HUES64 (cell line): ENCODE results near the gene FOXP4.
A peak's percentile ranks its signal among the peaks of the same experiment; 100 is the strongest.

Source experiments
- H3K27ac ChIP-seq: 2 replicates; pipeline ENCODE4 v1.7.0; 2013; ENCODE audit warnings: low read depth, low read length, inconsistent platforms
- H3K27me3 ChIP-seq: 2 replicates; pipeline ENCODE4 v1.6.1; 2013; ENCODE audit warnings: mild to moderate bottlenecking, low read length; ENCODE audit not compliant: insufficient read depth
- H3K36me3 ChIP-seq: 2 replicates; pipeline ENCODE4 v1.6.1; 2013; ENCODE audit warnings: mild to moderate bottlenecking, low read length; ENCODE audit not compliant: insufficient read depth
- H3K4me1 ChIP-seq: 2 replicates; pipeline ENCODE4 v1.6.1; 2013; ENCODE audit warnings: mild to moderate bottlenecking, low read length, moderate library complexity; ENCODE audit not compliant: insufficient read depth
- H3K4me3 ChIP-seq: 2 replicates; pipeline ENCODE4 v1.5.1; 2013; ENCODE audit warnings: mild to moderate bottlenecking, low read length, moderate library complexity
- H3K9ac ChIP-seq: 2 replicates; pipeline ENCODE4 v1.6.1; 2013; ENCODE audit warnings: mild to moderate bottlenecking, low read depth, low read length
- H3K9me3 ChIP-seq: 2 replicates; pipeline ENCODE4 v1.6.1; 2013; ENCODE audit warnings: low read depth, low read length; ENCODE audit not compliant: insufficient read depth
- WGBS: fragments of 150-250, 120-280 bp; methylation state at CpG from one replicate; pipeline ENCODE4 v1.1.7; 2013; ENCODE audit warnings: missing lambda C conversion rate; 5-methylcytosine and 5-hydroxymethylcytosine counted together

FOXP4 gene

GRCh38 chr6:41568202-41568584 lies 22.0 kb downstream of the FOXP4 start:
- Histone ChIP-seq H3K4me1 (peaks cover 55% of the 10 kb centered on the region), H3K9me3 (no peaks in the 10 kb centered on the region), H3K4me3 (no peak overlapping the region), H3K36me3 (peaks cover 7% of the 10 kb centered on the region; the same call in 1 of the 2 replicates), H3K27me3 (no peaks in the 10 kb centered on the region), H3K9ac (no peak overlapping the region), H3K27ac (no peak overlapping the region)
- WGBS, result 94% methylated on average over 6 of the region's 6 CpGs

GRCh38 chr6:41568585-41569384 lies 22.6 kb downstream of the FOXP4 start:
- Histone ChIP-seq H3K4me3 (no peak overlapping the region), H3K9ac (no peak overlapping the region), H3K27me3 (no peaks in the 10 kb centered on the region), H3K9me3 (no peaks in the 10 kb centered on the region), H3K27ac (peak overlapping the region; percentile 27; the same call in 1 of the 2 replicates), H3K36me3 (peaks cover 7% of the 10 kb centered on the region; the same call in 1 of the 2 replicates), H3K4me1 (peaks cover 54% of the 10 kb centered on the region)
- 76% methylated on average over 13 of the region's 13 CpGs for WGBS

DNA sequence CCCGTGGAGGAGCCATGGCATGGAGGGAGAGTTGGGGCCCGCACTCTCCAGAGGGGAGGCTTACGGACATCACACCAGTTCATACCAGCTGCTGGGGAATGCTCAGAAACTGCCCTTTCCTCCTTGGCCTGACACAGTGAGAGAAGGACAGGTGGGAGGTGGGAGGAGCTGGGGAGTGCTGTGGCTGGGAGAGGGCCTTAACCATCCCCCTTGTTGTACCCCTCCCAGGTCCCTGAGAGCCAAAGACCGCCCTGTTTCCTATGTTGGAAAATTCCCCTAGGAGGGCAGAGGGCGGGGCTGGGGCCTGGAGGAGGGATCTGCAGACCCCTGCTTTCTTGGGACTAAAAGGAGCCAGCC lies 24.1 kb downstream of the FOXP4 start:
- H3K9me3 ChIP-seq, result no peaks in the 10 kb centered on the region
- H3K9ac ChIP-seq, result 0 out of 2 replicates have a peak overlapping the region, but pooled peaks have one; percentile 28
- peak overlapping the region; percentile 88 for H3K27ac ChIP-seq
- 17% methylated on average over 5 of the region's 5 CpGs for WGBS
- H3K36me3 ChIP-seq, result peaks cover 7% of the 10 kb centered on the region; the same call in 1 of the 2 replicates
- H3K4me3 ChIP-seq, result no peak overlapping the region
- no peaks in the 10 kb centered on the region for H3K27me3 ChIP-seq
- H3K4me1 ChIP-seq, result peaks cover 54% of the 10 kb centered on the region

GRCh38 chr6:41571021-41571780 lies 25.0 kb downstream of the FOXP4 start:
- H3K4me1 ChIP-seq, result peaks cover 59% of the 10 kb centered on the region
- peaks cover 6% of the 10 kb centered on the region; the same call in 1 of the 2 replicates for H3K36me3 ChIP-seq
- H3K27ac ChIP-seq, result peak overlapping the region; percentile 88
- H3K27me3 ChIP-seq, result no peaks in the 10 kb centered on the region
- no peaks in the 10 kb centered on the region for H3K9me3 ChIP-seq
- H3K9ac ChIP-seq, result no peak overlapping the region
- no peak overlapping the region for H3K4me3 ChIP-seq
- WGBS, result 70% methylated on average over 15 of the region's 15 CpGs

GRCh38 chr6:41572613-41573012 lies 26.4 kb downstream of the FOXP4 start:
- H3K9me3 ChIP-seq, result no peaks in the 10 kb centered on the region
- H3K36me3 ChIP-seq, result no peaks in the 10 kb centered on the region; the same call in 1 of the 2 replicates
- WGBS, result 90% methylated on average over 2 of the region's 2 CpGs
- no peak overlapping the region for H3K27ac ChIP-seq
- H3K9ac ChIP-seq, result no peak overlapping the region
- H3K4me3 ChIP-seq, result no peak overlapping the region
- peaks cover 74% of the 10 kb centered on the region for H3K4me1 ChIP-seq
- H3K27me3 ChIP-seq, result no peaks in the 10 kb centered on the region

GRCh38 chr6:41573276-41573675 lies 27.1 kb downstream of the FOXP4 start:
- Histone ChIP-seq H3K27me3 (no peaks in the 10 kb centered on the region), H3K36me3 (no peaks in the 10 kb centered on the region), H3K9me3 (no peaks in the 10 kb centered on the region), H3K4me3 (no peak overlapping the region), H3K9ac (no peak overlapping the region), H3K4me1 (peaks cover 80% of the 10 kb centered on the region), H3K27ac (no peak overlapping the region)
- 67% methylated on average over 7 of the region's 7 CpGs for WGBS

DNA sequence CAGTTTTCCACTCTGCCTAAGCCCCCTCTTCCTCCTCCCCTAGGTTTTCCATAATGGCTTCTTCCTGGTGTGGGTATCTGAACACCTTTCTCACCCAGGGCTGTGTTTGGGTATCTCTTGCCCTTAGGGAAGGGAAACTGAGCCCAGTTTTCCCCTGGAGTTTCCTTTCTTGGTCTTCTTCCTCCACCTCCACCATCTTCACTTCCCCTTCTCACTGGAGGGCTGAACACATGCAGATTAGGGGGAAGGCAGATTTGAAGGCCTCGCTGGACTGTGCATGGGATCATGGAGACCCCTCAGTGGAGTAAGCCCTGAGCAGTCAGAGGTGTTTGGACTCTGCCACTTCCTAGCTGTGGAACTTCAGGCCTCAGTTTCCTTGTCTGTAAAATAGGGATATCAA lies 27.8 kb downstream of the FOXP4 start:
- Histone ChIP-seq H3K9me3 (no peaks in the 10 kb centered on the region), H3K9ac (no peak overlapping the region), H3K27ac (no peak overlapping the region), H3K4me3 (no peak overlapping the region), H3K4me1 (peaks cover 77% of the 10 kb centered on the region), H3K27me3 (no peaks in the 10 kb centered on the region), H3K36me3 (no peaks in the 10 kb centered on the region)
- WGBS, result 90% methylated on average over 1 of the region's 1 CpG

DNA sequence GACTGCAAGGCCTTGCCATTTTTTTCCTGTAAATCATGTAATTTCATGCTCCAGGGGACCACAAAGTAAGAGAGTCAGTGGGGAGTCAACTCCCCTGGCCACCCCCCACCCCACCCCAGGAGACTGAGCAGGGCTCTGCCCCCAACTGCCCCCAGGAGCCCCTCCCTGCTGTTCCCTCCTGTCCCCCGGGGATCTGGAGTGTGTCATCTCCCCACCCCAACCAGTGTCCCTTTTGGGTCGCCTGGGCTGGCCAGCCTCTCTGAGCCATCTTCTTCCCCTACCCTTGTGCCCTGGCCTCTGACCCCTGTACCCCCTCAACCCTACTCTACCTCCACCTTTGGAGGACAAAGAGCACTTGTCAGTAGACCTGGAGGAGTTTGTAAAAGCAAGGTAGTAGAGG lies 29.4 kb downstream of the FOXP4 start:
- Histone ChIP-seq H3K9ac (no peak overlapping the region), H3K4me3 (no peak overlapping the region), H3K9me3 (no peaks in the 10 kb centered on the region), H3K36me3 (no peaks in the 10 kb centered on the region), H3K27me3 (no peaks in the 10 kb centered on the region), H3K4me1 (peaks cover 69% of the 10 kb centered on the region), H3K27ac (no peak overlapping the region)
- 69% methylated on average over 2 of the region's 2 CpGs for WGBS

DNA sequence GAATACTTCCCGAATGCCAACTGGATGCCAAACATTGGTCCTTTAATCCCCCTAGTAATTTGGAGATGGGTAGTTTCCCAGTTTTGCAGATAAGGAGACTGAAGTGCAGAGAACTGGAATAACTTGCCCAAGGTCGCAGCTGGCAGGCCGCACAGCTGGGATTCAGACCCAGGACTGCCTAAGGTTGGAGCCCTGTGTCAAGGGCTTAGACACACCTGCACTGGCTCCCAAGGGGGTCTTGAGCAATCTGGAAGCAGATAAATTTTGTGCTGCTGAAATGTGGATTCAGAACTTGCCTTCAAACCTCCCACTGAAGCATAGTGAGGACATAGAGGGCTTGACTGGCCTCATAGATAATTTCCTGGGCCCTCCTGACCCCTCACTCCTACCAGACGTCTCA lies 30.5 kb downstream of the FOXP4 start:
- Histone ChIP-seq H3K4me3 (no peak overlapping the region), H3K36me3 (no peaks in the 10 kb centered on the region), H3K9ac (no peak overlapping the region), H3K27ac (no peak overlapping the region), H3K27me3 (no peaks in the 10 kb centered on the region), H3K4me1 (peaks cover 64% of the 10 kb centered on the region), H3K9me3 (no peaks in the 10 kb centered on the region)
- WGBS, result 86% methylated on average over 4 of the region's 4 CpGs

DNA sequence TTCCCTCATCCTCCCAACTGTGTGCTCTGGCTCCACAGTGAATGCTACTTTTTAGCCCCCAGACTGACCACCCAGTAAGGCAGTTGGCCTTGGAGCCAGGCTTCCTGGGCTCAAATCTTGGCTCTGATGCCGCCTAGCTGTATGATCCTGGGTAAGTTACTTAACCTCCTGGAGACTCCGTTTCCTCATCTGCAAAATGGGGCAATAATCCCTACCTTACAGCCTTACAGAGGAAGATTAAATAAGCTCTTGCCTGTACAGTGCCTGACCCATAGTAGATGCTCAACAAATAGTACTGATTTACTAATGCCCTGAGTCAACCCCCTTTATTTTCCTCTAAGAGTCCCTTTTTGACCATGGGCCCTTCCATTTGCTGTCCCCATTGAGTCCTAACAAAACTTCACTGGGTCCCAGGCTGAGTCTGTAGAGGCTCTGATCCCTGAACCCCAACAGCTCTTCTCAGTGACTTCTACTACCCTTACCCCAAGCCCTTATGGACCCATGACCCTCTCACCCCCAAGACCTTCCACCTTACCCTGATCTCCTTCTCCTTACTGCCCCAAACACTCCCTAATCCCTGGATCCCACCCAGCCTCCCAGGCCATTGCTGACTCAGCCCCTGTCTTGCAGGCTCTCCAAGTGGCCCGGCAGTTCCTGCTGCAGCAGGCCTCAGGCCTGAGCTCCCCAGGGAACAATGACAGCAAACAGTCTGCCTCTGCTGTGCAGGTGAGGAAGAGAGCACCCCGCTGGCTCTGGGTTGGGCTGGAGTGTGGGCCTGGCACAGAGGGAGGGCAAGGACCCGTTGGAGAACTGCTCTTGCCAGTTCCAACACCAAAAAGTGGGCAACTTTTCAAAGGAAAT lies 31.4 kb downstream of the FOXP4 start:
- peak overlapping the region; percentile 34; the same call in 1 of the 2 replicates for H3K9ac ChIP-seq
- H3K27me3 ChIP-seq, result no peaks in the 10 kb centered on the region
- H3K36me3 ChIP-seq, result no peaks in the 10 kb centered on the region
- no peaks in the 10 kb centered on the region for H3K9me3 ChIP-seq
- peaks cover 55% of the 10 kb centered on the region for H3K4me1 ChIP-seq
- H3K4me3 ChIP-seq, result peak overlapping the region; percentile 32
- H3K27ac ChIP-seq, result peak overlapping the region; percentile 91
- 39% methylated on average over 5 of the region's 5 CpGs for WGBS
